Stimulated activated CD4-positive, alpha-beta T cell treated with anti-CD3 and anti-CD28 coated beads, Interleukin-12 subunit alpha, Interleukin-12 subunit beta, amount 100 ng/mL, for 48 hours (primary cell): ENCODE data around the gene ZNF611.
"Not testable (repeated sequence)": the region's sequence is repeated elsewhere in the genome, so short reads cannot be mapped to it uniquely, and the experiment has no call there.

Experiments
- DNase-seq, 3 donors: peaks; one replicate each; pipeline ENCODE4 v3.0.0-alpha.2; 2020; ENCODE audit warnings: low read depth in 2 of 3, low spot score in 1 of 3

ZNF611 gene

GRCh38 chr19:52720541-52720940 lies 14.3 kb downstream of the ZNF611 start:
- not testable (repeated sequence) for DNase-seq

GRCh38 chr19:52716522-52716921 lies 18.3 kb downstream of the ZNF611 start:
- DNase-seq = no peak

GRCh38 chr19:52715902-52716301 lies 18.9 kb downstream of the ZNF611 start:
- DNase-seq = not testable (repeated sequence)

DNA sequence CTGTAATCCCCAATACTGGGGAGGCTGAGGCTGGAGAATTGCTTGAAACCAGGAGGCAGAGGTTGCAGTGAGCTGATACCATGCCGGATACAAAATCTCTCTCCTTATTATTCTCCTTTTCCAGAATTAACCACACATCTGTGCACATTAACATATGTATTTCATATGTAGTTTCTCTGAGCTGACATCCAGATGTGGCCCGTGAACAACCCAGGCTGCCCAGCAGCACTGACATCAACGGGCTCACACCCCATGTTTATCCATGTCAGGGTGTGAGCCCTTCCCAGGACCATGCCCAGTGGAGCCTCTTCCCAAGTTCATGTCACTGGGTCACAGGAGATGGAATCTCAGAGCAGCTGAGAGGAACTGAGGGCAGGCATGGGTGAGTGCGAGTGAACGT lies 19.5 kb downstream of the ZNF611 start:
- DNase-seq = not testable (repeated sequence)

DNA sequence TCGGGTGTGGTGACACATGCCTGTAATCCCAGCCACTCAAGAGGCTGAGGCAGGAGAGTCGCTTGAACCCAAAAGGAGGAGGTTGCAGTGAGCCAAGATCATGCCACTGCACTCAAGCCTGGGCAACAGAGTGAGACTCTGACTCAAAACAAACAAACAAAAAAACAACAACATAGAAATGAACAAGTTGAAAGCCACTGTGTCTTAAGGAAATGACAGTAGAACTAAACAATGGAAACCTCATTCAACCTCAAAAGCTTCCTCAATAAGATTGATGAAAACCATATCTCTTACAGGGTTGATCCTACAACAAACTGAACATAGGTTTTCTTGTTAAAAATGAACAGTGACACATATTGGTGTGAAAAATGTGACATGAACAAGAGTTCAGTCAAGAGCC lies 21.8 kb downstream of the ZNF611 start:
- DNase-seq = not testable (repeated sequence)

- DNase-seq = not testable (repeated sequence)
These were observed 23.2 kb downstream of the ZNF611 start for GRCh38 chr19:52711661-52712060.

DNA sequence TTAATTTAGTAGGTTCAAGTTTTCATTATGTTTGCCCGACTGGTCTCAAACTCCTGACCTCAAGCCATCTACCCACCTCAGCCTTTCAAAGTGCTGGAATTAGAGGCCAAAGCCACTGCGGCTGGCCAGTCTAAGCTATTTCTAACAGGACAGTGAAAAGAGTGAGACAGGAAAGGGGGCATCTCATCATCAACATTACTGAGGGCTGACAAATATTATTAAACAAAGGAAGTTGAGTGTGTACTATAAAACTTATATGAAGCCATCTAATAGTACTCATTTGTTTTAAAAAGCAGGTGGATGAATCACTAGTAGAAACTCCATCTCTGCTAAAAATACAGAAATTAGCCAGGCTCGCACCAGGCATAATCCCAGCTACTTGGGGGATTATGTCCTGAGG lies 24.3 kb downstream of the ZNF611 start:
- DNase-seq = no peak

GRCh38 chr19:52705615-52706014 lies 29.2 kb downstream of the ZNF611 start:
- DNase-seq = not testable (repeated sequence)

DNA sequence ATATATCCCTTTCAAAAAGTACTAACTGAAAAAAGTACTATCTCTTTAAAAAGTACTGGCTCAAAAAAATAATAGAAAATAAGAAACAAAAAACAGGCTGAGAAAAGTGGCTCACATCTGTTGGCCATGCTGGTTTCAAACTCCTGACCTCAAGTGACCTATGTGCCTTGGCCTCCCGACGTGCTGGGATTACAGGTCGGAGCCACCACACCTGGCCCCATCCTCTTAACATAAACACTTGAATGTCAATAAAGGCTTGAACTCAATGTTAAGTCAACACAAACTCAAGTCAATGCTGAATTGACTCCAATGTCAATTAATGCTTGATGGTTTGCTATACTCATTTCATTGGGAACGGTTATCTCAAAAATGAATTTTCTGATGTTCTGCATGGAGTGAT lies 30.9 kb downstream of the ZNF611 start:
- no peak for DNase-seq

DNA sequence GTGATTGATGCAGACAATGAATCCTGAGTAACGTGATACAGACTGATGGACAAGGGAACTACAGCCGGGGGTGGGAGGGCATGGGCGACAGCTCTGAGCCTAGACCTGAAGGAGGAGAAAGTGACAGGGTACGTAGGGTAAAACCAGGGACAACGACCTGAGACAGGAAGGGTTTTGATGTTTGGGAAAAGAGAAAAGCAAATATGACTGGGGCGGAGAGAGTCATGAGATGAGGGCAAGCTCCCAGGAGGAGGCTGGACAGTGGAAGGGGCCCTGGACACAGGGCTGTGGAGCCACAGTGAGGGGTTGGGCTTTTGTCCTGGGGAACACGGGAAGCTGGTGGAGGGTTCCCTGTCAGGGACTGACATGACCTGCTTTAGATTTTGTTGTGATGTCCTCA lies 34.2 kb downstream of the ZNF611 start:
- no peak for DNase-seq

- not testable (repeated sequence) for DNase-seq
These were observed 35.3 kb downstream of the ZNF611 start for GRCh38 chr19:52699555-52699954.

GRCh38 chr19:52695996-52696395 lies 38.8 kb downstream of the ZNF611 start:
- no peak for DNase-seq

- no peak for DNase-seq
These were observed 39.9 kb downstream of the ZNF611 start for GRCh38 chr19:52694921-52695320.

- DNase-seq = not testable (repeated sequence)
These were observed 40.6 kb downstream of the ZNF611 start for GRCh38 chr19:52694281-52694680.

DNA sequence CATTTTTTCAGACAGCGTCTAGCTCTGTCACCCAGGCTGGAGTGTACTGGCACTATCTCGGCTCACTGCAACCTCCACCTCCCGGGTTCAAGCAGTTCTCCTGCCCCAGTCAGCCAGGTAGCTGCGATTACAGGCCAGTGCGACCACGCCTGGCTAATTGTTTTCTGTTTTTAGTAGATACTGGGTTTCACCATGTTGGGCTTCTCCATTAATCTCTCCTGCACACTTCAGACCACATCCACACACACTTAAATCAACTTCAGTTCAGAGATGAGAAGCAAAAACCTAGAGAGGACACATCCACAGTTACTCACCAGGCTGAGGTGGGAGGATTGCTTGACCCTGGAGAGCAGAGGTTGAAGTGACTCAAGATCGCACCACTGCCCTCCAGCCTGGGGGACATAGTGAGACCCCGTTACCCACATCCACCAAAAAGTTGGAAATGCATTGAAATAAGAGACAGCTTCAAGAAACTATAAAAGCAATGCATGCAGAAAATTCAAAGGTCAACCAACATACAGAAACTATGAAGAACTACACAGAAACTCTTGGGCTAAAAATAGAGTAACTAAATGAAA lies 42.3 kb downstream of the ZNF611 start:
- DNase-seq = no peak

- no peak for DNase-seq
These were observed 43.1 kb downstream of the ZNF611 start for GRCh38 chr19:52691737-52692136.

- DNase-seq = no peak
These were observed 43.6 kb downstream of the ZNF611 start for GRCh38 chr19:52691215-52691610.

DNA sequence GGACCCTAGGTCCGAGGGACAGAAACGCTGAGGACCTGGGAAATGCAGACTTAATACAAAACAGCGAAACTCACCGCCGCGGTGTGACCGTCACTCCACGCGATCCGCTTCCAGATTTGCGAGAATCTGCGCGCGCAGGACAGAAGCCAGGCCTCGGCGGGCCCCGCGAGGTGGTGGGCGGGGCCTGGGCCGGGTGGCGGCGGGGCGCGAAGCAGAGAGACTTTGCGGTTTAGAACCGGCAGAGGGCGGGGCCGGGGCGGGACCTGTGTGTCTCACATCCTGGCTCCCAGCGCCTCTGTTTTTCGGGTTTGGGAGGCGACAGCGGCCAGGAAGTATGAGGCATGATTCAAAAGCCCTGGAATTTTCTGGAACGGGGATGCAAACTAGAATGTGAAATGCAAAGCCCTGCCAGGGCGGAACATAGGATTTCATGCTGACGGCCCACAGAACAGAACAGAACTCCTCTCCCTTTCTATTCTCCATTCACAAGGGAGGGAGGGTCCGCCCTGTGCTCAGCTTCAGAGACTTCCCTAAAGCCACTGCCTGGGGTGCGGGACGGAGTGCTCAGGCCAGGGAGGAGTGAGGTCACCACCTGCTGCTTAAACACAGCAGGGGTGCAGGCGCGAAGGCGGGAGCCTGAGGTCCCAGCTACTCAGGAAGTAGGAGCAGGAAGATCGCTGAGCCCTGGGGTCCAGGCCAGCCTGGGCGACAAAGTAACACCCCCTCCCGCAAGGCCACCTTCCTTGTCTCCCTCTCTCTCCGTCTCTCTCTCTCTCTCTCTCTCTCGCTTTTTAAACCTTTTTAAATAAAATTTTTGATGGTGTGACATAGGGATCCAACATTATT lies 44.3 kb downstream of the ZNF611 start:
- DNase-seq = peak; percentile 80 to 86 (median 85)

GRCh38 chr19:52689843-52690368 lies 44.9 kb downstream of the ZNF611 start:
- peak; percentile 1 to 14 (median 5) for DNase-seq

- not testable (repeated sequence) for DNase-seq
These were observed 45.7 kb downstream of the ZNF611 start for GRCh38 chr19:52688925-52689796.

DNA sequence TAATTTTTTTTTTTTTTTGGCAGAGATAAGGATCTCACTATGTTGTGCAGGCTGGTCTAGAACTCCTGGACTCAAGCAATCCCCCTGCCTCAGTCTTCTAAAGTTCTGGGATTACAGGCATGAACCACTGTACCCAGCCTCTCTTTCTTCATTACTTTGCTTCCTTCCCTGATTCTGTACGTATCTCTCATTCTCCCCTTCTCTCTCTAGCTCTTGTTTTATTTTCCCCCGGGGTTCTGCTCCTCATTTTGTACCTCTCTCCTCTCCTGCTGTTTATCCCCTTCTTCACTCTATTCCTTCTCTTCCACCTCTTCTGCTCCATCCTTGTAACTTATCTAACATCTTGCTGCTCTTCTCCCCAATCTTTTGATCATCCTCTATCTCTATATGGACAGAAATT lies 46.5 kb downstream of the ZNF611 start:
- DNase-seq = no peak
